ENCODE measurements around the gene GRAMD4.

Gene GRAMD4

DNA sequence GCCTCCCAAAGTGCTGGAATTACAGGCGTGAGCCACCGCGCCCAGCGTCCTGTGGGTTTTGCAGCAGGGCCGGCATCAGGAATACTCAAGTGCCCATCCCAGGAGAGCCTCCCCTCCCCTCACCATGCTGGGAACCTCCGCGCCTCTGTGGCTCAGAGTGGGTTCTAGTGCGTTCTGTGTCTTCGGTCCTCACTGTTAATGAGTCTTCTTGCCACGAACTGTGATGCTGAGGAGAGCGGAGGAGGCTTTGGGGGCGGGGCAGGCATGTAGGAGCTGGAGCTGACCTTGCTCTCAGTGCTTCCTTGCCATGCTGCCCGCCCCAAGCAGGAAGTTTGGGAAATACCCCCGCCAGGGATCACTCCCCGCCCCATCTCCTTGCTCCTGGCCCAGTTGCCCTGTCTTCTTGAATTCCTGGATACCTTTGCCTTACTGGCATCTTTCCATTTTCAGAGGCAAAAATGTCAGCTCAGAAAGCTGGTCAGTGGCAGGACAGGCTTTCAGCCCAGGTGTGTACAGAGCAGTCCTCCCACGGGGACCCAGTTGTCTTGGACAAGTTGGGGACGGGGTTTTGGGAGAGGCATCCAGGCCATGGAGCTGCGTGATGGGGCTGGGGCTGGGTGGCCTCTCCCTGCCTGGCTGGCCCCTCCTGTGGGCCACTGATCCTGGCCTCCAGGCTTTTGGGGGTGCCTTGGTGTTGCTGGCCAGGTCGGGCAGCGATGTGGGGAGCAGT lies 5.1 kb downstream of the GRAMD4 start:
- no peak overlapping the region for H3K27ac ChIP-seq
- TF ChIP-seq, protein P1, sequence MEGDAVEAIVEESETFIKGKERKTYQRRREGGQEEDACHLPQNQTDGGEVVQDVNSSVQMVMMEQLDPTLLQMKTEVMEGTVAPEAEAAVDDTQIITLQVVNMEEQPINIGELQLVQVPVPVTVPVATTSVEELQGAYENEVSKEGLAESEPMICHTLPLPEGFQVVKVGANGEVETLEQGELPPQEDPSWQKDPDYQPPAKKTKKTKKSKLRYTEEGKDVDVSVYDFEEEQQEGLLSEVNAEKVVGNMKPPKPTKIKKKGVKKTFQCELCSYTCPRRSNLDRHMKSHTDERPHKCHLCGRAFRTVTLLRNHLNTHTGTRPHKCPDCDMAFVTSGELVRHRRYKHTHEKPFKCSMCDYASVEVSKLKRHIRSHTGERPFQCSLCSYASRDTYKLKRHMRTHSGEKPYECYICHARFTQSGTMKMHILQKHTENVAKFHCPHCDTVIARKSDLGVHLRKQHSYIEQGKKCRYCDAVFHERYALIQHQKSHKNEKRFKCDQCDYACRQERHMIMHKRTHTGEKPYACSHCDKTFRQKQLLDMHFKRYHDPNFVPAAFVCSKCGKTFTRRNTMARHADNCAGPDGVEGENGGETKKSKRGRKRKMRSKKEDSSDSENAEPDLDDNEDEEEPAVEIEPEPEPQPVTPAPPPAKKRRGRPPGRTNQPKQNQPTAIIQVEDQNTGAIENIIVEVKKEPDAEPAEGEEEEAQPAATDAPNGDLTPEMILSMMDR (conservative IDR thresholded peaks at IDR 0.05), result no peak

GRCh38 chr22:46625843-46626349 lies 5.7 kb downstream of the GRAMD4 start:
- H3K27ac ChIP-seq, result no peak overlapping the region
- TF ChIP-seq, protein P1 (conservative IDR thresholded peaks at IDR 0.05), result no peak

GRCh38 chr22:46626356-46626755 lies 6.2 kb downstream of the GRAMD4 start:
- TF ChIP-seq, protein P1 (conservative IDR thresholded peaks at IDR 0.05), result no peak
- no peak overlapping the region for H3K27ac ChIP-seq

- TF ChIP-seq, protein P1 (conservative IDR thresholded peaks at IDR 0.05), result no peak
- H3K27ac ChIP-seq, result no peak overlapping the region
These were observed 7.0 kb downstream of the GRAMD4 start for GRCh38 chr22:46626911-46627805.

DNA sequence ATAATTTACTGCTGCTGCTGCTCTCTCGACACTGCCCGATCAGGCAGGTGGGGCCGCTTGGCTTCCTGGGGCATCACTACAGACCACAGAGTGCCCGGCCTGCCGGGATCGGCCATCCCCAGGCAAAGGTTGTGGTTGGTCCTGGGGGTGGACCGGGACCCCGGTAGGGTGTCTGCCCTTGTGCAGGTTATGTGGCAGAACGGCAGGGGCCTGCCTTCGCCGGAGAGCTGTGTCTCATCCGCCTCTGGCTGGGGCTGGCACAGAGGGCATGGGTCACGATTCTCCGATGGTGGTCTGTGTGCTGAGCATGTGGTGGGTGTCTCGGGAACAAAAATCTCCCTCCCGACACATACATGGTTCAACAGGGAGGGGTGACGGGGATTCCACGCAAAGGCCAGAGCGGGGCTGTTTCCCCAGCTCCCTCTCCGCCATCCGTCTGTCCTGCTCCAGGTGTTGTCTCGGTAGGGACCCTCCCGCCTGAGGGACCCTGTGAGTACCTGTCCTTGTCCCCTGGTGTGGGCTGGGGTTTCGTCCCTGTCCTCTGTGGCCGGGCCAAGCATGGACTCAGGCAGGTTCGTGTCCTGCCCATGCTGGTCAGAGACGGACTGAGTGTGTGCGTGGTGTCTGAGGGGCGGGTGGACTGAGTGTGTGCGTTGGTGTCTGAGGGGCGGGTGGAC lies 7.8 kb downstream of the GRAMD4 start:
- H3K27ac ChIP-seq, result no peak overlapping the region
- TF ChIP-seq, protein P1 (conservative IDR thresholded peaks at IDR 0.05), result no peak

DNA sequence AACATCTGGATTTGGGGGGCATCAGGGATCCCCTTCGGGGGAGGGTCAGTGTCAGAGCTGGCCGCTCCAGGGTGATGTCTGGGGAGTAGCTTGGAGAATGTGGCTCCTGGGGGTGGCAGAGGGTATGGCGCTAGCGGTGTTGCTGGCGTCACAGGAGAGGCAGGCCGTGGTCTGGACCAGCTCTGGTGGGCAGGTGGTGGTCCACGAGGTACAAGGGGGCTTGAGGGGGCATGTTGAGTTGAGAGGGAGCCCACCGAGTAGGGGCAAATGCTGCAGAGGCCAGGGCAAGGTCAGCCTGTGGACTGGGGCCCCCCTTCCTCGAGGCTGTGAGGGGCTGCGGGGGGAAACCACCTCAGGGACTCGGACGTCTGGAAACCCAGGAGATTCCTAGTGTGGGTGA lies 8.6 kb downstream of the GRAMD4 start:
- no peak overlapping the region for H3K27ac ChIP-seq
- TF ChIP-seq, protein P1 (conservative IDR thresholded peaks at IDR 0.05), result no peak

GRCh38 chr22:46629291-46629690 lies 9.1 kb downstream of the GRAMD4 start:
- H3K27ac ChIP-seq, result no peak overlapping the region
- TF ChIP-seq, protein P1 (conservative IDR thresholded peaks at IDR 0.05), result no peak

Data from VCaP (cell line).